Psoas muscle (tissue), 8 donors: ENCODE data around the gene ASTN2. TPM values are rescaled to one million over a fixed set of nuclear protein-coding genes. Genes with fewer than 3 reads are reported as not detected.

Experiments used
- ATAC-seq, 4 donors: fragments of 200-7000 bp; cut with Tn5 transposase; one replicate each; pipeline ENCODE4 v1.9.1; 2020; ENCODE audit warnings: moderate library complexity in 3 of 4, mild to moderate bottlenecking in 2 of 4
- DNase-seq, 2 donors: peaks; one replicate each; pipeline ENCODE4 v3.0.0-alpha.2; 2020
- H3K27ac ChIP-seq: fragments of 200-600 bp; one replicate; pipeline ENCODE4 v1.8.0; 2022
- H3K27me3 ChIP-seq, 3 donors: fragments of 200-600 bp in 1 of 3; one replicate each; pipeline versions ENCODE4 v1.6.1 to v1.8.0; 2013 to 2022; ENCODE audit warnings: low read length in 2 of 3, mild to moderate bottlenecking in 2 of 3, moderate library complexity in 1 of 3; ENCODE audit not compliant: insufficient read depth in 3 of 3
- H3K36me3 ChIP-seq, 2 donors: fragments of 200-600 bp in 1 of 2; one replicate each; pipeline versions ENCODE4 v1.6.1 to v1.8.0; 2013 to 2022; ENCODE audit warnings: low read depth in 1 of 2, mild to moderate bottlenecking in 1 of 2, moderate library complexity in 1 of 2; ENCODE audit not compliant: insufficient read depth in 1 of 2
- H3K4me1 ChIP-seq: fragments of 200-600 bp; one replicate; pipeline ENCODE4 v1.8.0; 2022
- H3K4me3 ChIP-seq: fragments of 200-600 bp; one replicate; pipeline ENCODE4 v1.8.0; 2022; ENCODE audit warnings: mild to moderate bottlenecking
- H3K9me3 ChIP-seq: fragments of 200-600 bp; one replicate; pipeline ENCODE4 v1.8.0; 2022
- WGBS, 3 donors: extraction: QIAGEN DNeasy Blood & Tissue Kit; methylation state at CpG; one replicate each; pipeline versions ENCODE4 v1.1.6 to v1.1.7; 2013; 5-methylcytosine and 5-hydroxymethylcytosine counted together
- intact Hi-C, 2 donors: fragments of 100-400 bp; cut with DNase I; formaldehyde crosslinking; loops; one replicate each; pipeline versions ENCODE4 v1.11.0 to v1.14.2; 2022
- polyA plus RNA-seq, 3 donors: library from polyadenylated mRNA; stranded (reverse); fragments of 200-250 nt; gene quantifications; one replicate each; pipeline ENCODE4 v1.2.3, GENCODE V29; 2013
- total RNA-seq, 4 donors: library from RNA; stranded (reverse); fragmentation: NEBNext Ultra II Directional in 2 of 4; extraction: Animal tissue kit (Norgen Biotek cat#: 25700) in 2 of 4; gene quantifications; one replicate each; pipeline versions ENCODE4 v1.2.1 to v1.2.4, GENCODE V29; 2021 to 2023
- TF ChIP-seq, protein P1 (sequence below): fragments of 200-600 bp; IDR thresholded peaks from one replicate; pipeline ENCODE4 v1.8.0; 2022; ENCODE audit warnings: antibody characterized with exemption
- donor health status: healthy with polysubstance abuse.
- donor health status: DM: no; HTN: no; CAD: no; lungs with moderate emphysema.
- donor health status: Bipolar disorder and iron deficiency.
- donor health status: healthy.
- donor health status: DM: yes; HTN: yes; CAD: no.
- donor health status: DM: no; HTN: no; CAD: no.
- donor health status: DM: no; HTN: no; CAD: no.
- donor health status: DM: yes; HTN: yes; CAD: no.

Gene ASTN2
- total and polyA plus RNA-seq, 7 donors: 2.0 to 10.3 (median 3.3) TPM

- ATAC-seq: no peak
- TF ChIP-seq, protein P1, sequence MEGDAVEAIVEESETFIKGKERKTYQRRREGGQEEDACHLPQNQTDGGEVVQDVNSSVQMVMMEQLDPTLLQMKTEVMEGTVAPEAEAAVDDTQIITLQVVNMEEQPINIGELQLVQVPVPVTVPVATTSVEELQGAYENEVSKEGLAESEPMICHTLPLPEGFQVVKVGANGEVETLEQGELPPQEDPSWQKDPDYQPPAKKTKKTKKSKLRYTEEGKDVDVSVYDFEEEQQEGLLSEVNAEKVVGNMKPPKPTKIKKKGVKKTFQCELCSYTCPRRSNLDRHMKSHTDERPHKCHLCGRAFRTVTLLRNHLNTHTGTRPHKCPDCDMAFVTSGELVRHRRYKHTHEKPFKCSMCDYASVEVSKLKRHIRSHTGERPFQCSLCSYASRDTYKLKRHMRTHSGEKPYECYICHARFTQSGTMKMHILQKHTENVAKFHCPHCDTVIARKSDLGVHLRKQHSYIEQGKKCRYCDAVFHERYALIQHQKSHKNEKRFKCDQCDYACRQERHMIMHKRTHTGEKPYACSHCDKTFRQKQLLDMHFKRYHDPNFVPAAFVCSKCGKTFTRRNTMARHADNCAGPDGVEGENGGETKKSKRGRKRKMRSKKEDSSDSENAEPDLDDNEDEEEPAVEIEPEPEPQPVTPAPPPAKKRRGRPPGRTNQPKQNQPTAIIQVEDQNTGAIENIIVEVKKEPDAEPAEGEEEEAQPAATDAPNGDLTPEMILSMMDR: no peak
- H3K27me3 ChIP-seq: no peaks in the 10 kb centered on the region
- no peak overlapping the region for H3K4me3 ChIP-seq
- intact Hi-C loops: no loop called here
- WGBS, 3 donors: 82 to 94% (median 90%) methylated on average over 1 of the region's 1 CpG
- H3K9me3 ChIP-seq: no peaks in the 10 kb centered on the region
- peaks cover 0 to 4% of the 10 kb centered on the region in 2 donors for H3K36me3 ChIP-seq
- H3K4me1 ChIP-seq: peaks cover 28% of the 10 kb centered on the region
- no peak for DNase-seq
- no peak overlapping the region for H3K27ac ChIP-seq
Measured at GRCh38 chr9:116705531-116705930, 709.3 kb downstream of the ASTN2 start.

DNA sequence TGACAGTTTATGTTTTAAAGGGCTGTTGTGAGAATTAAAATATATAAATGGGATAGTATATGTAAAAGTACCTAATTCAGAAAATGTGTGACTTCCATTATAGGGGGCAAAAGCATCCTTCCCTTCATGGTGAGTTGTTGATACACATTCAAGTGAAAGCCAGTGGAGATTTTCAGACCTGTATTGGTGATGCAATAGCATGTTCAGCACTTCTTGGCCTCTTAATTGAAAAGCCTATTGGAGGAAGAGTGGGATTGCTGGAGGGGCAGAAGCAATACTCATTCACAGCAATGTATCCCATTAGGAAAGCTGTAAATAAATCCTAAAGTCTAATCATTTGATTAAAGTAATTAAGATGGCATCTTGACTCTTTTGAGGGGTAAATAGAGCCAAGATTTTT lies 710.4 kb downstream of the ASTN2 start:
- ATAC-seq (no peak), DNase-seq (no peak)
- intact Hi-C loops: no loop called here
- Histone ChIP-seq H3K4me3 (no peak overlapping the region), H3K27ac (no peak overlapping the region), H3K27me3 (no peaks in the 10 kb centered on the region), H3K36me3 (peaks cover 0 to 13% of the 10 kb centered on the region in 2 donors), H3K4me1 (peaks cover 30% of the 10 kb centered on the region), H3K9me3 (no peaks in the 10 kb centered on the region)
- TF ChIP-seq, protein P1: no peak

DNA sequence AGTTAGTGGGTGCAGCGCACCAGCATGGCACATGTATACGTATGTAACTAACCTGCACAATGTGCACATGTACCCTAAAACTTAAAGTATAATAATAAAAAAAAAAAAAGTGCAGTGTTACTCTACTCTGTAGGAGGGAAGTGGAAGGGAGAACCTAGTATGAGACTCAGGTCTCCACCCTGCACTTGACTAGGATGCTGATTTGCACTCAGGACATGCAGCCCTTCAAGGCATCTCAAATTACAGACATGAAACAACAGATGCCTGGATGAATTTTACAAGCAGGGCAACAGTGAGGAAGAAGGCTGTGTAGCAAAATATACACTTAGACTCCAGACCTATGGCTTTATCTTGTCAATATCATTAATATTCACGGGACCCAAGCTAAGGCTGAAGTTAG lies 711.2 kb downstream of the ASTN2 start:
- H3K4me3 ChIP-seq: no peak overlapping the region
- TF ChIP-seq, protein P1: no peak
- no peak for DNase-seq
- H3K27ac ChIP-seq: no peak overlapping the region
- ATAC-seq: no peak
- peaks cover 3 to 22% of the 10 kb centered on the region in 2 donors for H3K36me3 ChIP-seq
- H3K27me3 ChIP-seq: no peaks in the 10 kb centered on the region
- intact Hi-C loops: no loop called here
- H3K4me1 ChIP-seq: peaks cover 30% of the 10 kb centered on the region
- H3K9me3 ChIP-seq: no peaks in the 10 kb centered on the region
- WGBS, 3 donors: 99 to 100% (median 99%) methylated on average over 1 to 3 of the region's 3 CpGs

- H3K9me3 ChIP-seq: no peaks in the 10 kb centered on the region
- H3K4me1 ChIP-seq: peaks cover 30% of the 10 kb centered on the region
- DNase-seq (no peak), ATAC-seq (peak in 3 of 4 donors; percentile 5 to 52 (median 23))
- TF ChIP-seq, protein P1: no peak
- H3K4me3 ChIP-seq: no peak overlapping the region
- peak overlapping the region; percentile 62 for H3K27ac ChIP-seq
- peaks cover 7 to 35% of the 10 kb centered on the region in 2 donors for H3K36me3 ChIP-seq
- H3K27me3 ChIP-seq: no peaks in the 10 kb centered on the region
- intact Hi-C loops: no loop called here
- 77 to 97% (median 96%) methylated on average over 2 of the region's 2 CpGs for WGBS, 3 donors
Measured at GRCh38 chr9:116701940-116702642, 712.8 kb downstream of the ASTN2 start.
